HG03521 (cell line): ENCODE data around the gene MNAT1.

Experiments used
- ATAC-seq: cut with Tn5 transposase; IDR thresholded peaks from one replicate; pipeline ENCODE4 v1.9.1; 2021; ENCODE audit warnings: mild to moderate bottlenecking, moderate library complexity; ENCODE audit not compliant: unreplicated experiment

The MNAT1 gene

GRCh38 chr14:60956632-60957031 lies 222.1 kb downstream of the MNAT1 start:
- no peak for ATAC-seq

GRCh38 chr14:60958146-60958545 lies 223.6 kb downstream of the MNAT1 start:
- ATAC-seq: no peak

GRCh38 chr14:60963761-60964160 lies 229.2 kb downstream of the MNAT1 start:
- ATAC-seq: no peak

GRCh38 chr14:60964904-60965303 lies 230.3 kb downstream of the MNAT1 start:
- ATAC-seq: no peak

GRCh38 chr14:60965402-60965801 lies 230.8 kb downstream of the MNAT1 start:
- no peak for ATAC-seq

- no peak for ATAC-seq
Measured at GRCh38 chr14:60968099-60968498, 233.5 kb downstream of the MNAT1 start.

- ATAC-seq: no peak
Measured at GRCh38 chr14:60968671-60969070, 234.1 kb downstream of the MNAT1 start.

- ATAC-seq: no peak
Measured at GRCh38 chr14:60970146-60970545, 235.6 kb downstream of the MNAT1 start.

GRCh38 chr14:60971271-60971670 lies 236.7 kb downstream of the MNAT1 start:
- ATAC-seq: no peak

GRCh38 chr14:60972295-60972694 lies 237.7 kb downstream of the MNAT1 start:
- no peak for ATAC-seq

- ATAC-seq: no peak
Measured at GRCh38 chr14:60973070-60973469, 238.5 kb downstream of the MNAT1 start.

GRCh38 chr14:60974090-60974651 lies 239.6 kb downstream of the MNAT1 start:
- no peak for ATAC-seq

GRCh38 chr14:60975551-60975950 lies 241.0 kb downstream of the MNAT1 start:
- no peak for ATAC-seq

- ATAC-seq: no peak
Measured at GRCh38 chr14:60977847-60978246, 243.3 kb downstream of the MNAT1 start.

GRCh38 chr14:60980811-60981632 lies 246.5 kb downstream of the MNAT1 start, which contains the start of the genes SLC38A6 and TRMT5:
Gene SLC38A6 (plus strand): TSS chr14:60981245. CDS start chr14:60981278, 33 bp downstream.
Gene TRMT5 (minus strand): TSS chr14:60981079. CDS start chr14:60980973, 106 bp downstream.
- ATAC-seq: peak; percentile 79

GRCh38 chr14:60981633-60982455 lies 247.3 kb downstream of the MNAT1 start:
- ATAC-seq: no peak

GRCh38 chr14:60984196-60984595 lies 249.6 kb downstream of the MNAT1 start:
- ATAC-seq: no peak

GRCh38 chr14:60986500-60986899 lies 251.9 kb downstream of the MNAT1 start:
- no peak for ATAC-seq

GRCh38 chr14:60989599-60989998 lies 255.0 kb downstream of the MNAT1 start:
- ATAC-seq: no peak

- ATAC-seq: no peak
Measured at GRCh38 chr14:60998617-60999016, 264.1 kb downstream of the MNAT1 start.

GRCh38 chr14:60999536-60999935 lies 265.0 kb downstream of the MNAT1 start:
- ATAC-seq: no peak
